Transverse colon (tissue), 4 donors: ENCODE results near the gene TNNI2.

Experiments used
- CTCF ChIP-seq, 5 experiments: fragments of 200-600 bp in 3 of 5; fragments of 450-650 bp in 2 of 5; sonication (generic) in 3 of 5; IDR thresholded peaks; 1 replicate in 2 of 5; 2 replicates in 3 of 5; pipeline ENCODE4 v1.5.1; 2016 to 2017; ENCODE audit warnings: antibody characterized with exemption in 5 of 5, inconsistent platforms in 3 of 5, mild to moderate bottlenecking in 2 of 5, moderate library complexity in 1 of 5
- EP300 ChIP-seq: sonication (generic); formaldehyde crosslinking; IDR thresholded peaks from one replicate; pipeline ENCODE4 v1.6.1; 2017; ENCODE audit warnings: antibody characterized with exemption, low read depth
- POLR2A ChIP-seq: fragments of 450-650 bp; IDR thresholded peaks from one replicate; pipeline ENCODE4 v1.6.1; 2016; ENCODE audit warnings: antibody characterized with exemption, mild to moderate bottlenecking, moderate library complexity
- POLR2AphosphoS5 ChIP-seq, 3 donors: sonication (generic); formaldehyde crosslinking; IDR thresholded peaks; one replicate each; pipeline ENCODE4 v1.6.1; 2016; ENCODE audit warnings: antibody characterized with exemption in 3 of 3

- TF ChIP-seq CTCF (IDR thresholded peaks at IDR 0.05), result no peak
- TF ChIP-seq POLR2A, result no peak
- TF ChIP-seq EP300, result no peak
- no peak for TF ChIP-seq POLR2AphosphoS5 (IDR thresholded peaks at IDR 0.05)
Observed at GRCh38 chr11:1831338-1832210, 7.2 kb upstream of the TNNI2 start.
